Stimulated activated CD4-positive, alpha-beta T cell treated with anti-CD3 and anti-CD28 coated beads, Interleukin-12 subunit alpha, Interleukin-12 subunit beta, amount 100 ng/mL, for 48 hours (primary cell): ENCODE results near the gene PRELID2.
"Not testable (repeated sequence)": the region's sequence is repeated elsewhere in the genome, so short reads cannot be mapped to it uniquely, and the experiment has no call there.

Experiments
- DNase-seq, 3 donors: peaks; one replicate each; pipeline ENCODE4 v3.0.0-alpha.2; 2020; ENCODE audit warnings: low read depth in 2 of 3, low spot score in 1 of 3

The PRELID2 gene

GRCh38 chr5:145752947-145753346, 82.2 kb downstream of the PRELID2 start:
- no peak for DNase-seq

- DNase-seq, result no peak
Observed at GRCh38 chr5:145752534-145752933, 82.6 kb downstream of the PRELID2 start.

- no peak for DNase-seq
Observed at GRCh38 chr5:145750199-145750598, 84.9 kb downstream of the PRELID2 start.

- no peak for DNase-seq
Observed at GRCh38 chr5:145743396-145744061, 91.6 kb downstream of the PRELID2 start.

GRCh38 chr5:145739843-145740242, 95.3 kb downstream of the PRELID2 start:
- no peak for DNase-seq

GRCh38 chr5:145738227-145738626, 96.9 kb downstream of the PRELID2 start:
- no peak for DNase-seq

GRCh38 chr5:145737578-145737977, 97.6 kb downstream of the PRELID2 start:
- DNase-seq, result no peak

- not testable (repeated sequence) for DNase-seq
Observed at GRCh38 chr5:145729956-145730355, 105.2 kb downstream of the PRELID2 start.

GRCh38 chr5:145723516-145723915, 111.6 kb downstream of the PRELID2 start:
- DNase-seq, result no peak

GRCh38 chr5:145718956-145719355, 116.2 kb downstream of the PRELID2 start:
- DNase-seq, result no peak

- no peak for DNase-seq
Observed at GRCh38 chr5:145715412-145715811, 119.7 kb downstream of the PRELID2 start.

GRCh38 chr5:145712245-145712644, 122.9 kb downstream of the PRELID2 start:
- no peak for DNase-seq

- DNase-seq, result no peak
Observed at GRCh38 chr5:145711417-145711816, 123.7 kb downstream of the PRELID2 start.
